HAP-1 (cell line): ENCODE results near the gene TREM1.
A peak's percentile ranks its signal among the peaks of the same experiment; 100 is the strongest.
"Not testable (repeated sequence)": the region's sequence is repeated elsewhere in the genome, so short reads cannot be mapped to it uniquely, and the experiment has no call there.

Experiments
- DNase-seq, 2 experiments: peaks; one replicate each; pipeline ENCODE4 v3.0.0-alpha.2; 2016 to 2020; ENCODE audit warnings: low spot score in 2 of 2
- H3K27me3 ChIP-seq: fragments of 250-450 bp; sonication (Bioruptor Pico); 2 replicates; pipeline ENCODE4 v1.5.1; 2020; ENCODE audit warnings: low read depth, mild to moderate bottlenecking, moderate library complexity
- H3K36me3 ChIP-seq: fragments of 250-450 bp; sonication (Bioruptor Pico); replicated peaks from 2 replicates; pipeline ENCODE4 v1.5.1; 2020; ENCODE audit warnings: mild to moderate bottlenecking
- H3K4me1 ChIP-seq: fragments of 250-450 bp; sonication (Bioruptor Pico); 2 replicates; pipeline ENCODE4 v1.5.1; 2020; ENCODE audit warnings: mild to moderate bottlenecking
- H3K4me3 ChIP-seq: fragments of 250-450 bp; sonication (Bioruptor Pico); 2 replicates; pipeline ENCODE4 v1.5.1; 2020; ENCODE audit warnings: mild to moderate bottlenecking, moderate library complexity
- H3K9me3 ChIP-seq: fragments of 250-450 bp; sonication (Bioruptor Pico); 2 replicates; pipeline ENCODE4 v1.5.1; 2020; ENCODE audit warnings: mild to moderate bottlenecking, moderate library complexity
- in situ Hi-C: fragments of 300-500 bp; cut with MboI; formaldehyde crosslinking; loops from 3 replicates; pipeline ENCODE4 v1.14.3; 2020; ENCODE audit warnings: low sequenced_read_pairs, inconsistent platforms, mixed read lengths

The TREM1 gene

GRCh38 chr6:41262401-41262800, 24.1 kb downstream of the TREM1 start:
- no peaks in the 10 kb centered on the region; the same call in 1 of the 2 replicates for H3K4me1 ChIP-seq
- no peaks in the 10 kb centered on the region; the same call in 1 of the 2 replicates for H3K9me3 ChIP-seq
- no peak overlapping the region for H3K4me3 ChIP-seq
- H3K36me3 ChIP-seq = no peaks in the 10 kb centered on the region
- no peaks in the 10 kb centered on the region for H3K27me3 ChIP-seq
- no peak for DNase-seq
- in situ Hi-C loops = no loop called here

GRCh38 chr6:41258196-41258493, 28.3 kb downstream of the TREM1 start:
- Histone ChIP-seq H3K9me3 (no peaks in the 10 kb centered on the region), H3K27me3 (no peaks in the 10 kb centered on the region), H3K4me1 (no peaks in the 10 kb centered on the region; the same call in 1 of the 2 replicates), H3K4me3 (no peak overlapping the region), H3K36me3 (no peaks in the 10 kb centered on the region)
- DNase-seq = no peak
- in situ Hi-C loops = no loop called here

- Histone ChIP-seq H3K27me3 (no peaks in the 10 kb centered on the region), H3K4me3 (no peak overlapping the region), H3K4me1 (no peaks in the 10 kb centered on the region; the same call in 1 of the 2 replicates), H3K9me3 (no peaks in the 10 kb centered on the region), H3K36me3 (no peaks in the 10 kb centered on the region)
- DNase-seq = peak in 1 of 2 experiments; percentile 21
- in situ Hi-C loops = no loop called here
Measured at GRCh38 chr6:41257369-41258195, 28.9 kb downstream of the TREM1 start.

- no peaks in the 10 kb centered on the region for H3K36me3 ChIP-seq
- in situ Hi-C loops = no loop called here
- H3K4me3 ChIP-seq = no peak overlapping the region
- H3K27me3 ChIP-seq = no peaks in the 10 kb centered on the region
- H3K4me1 ChIP-seq = no peaks in the 10 kb centered on the region; the same call in 1 of the 2 replicates
- H3K9me3 ChIP-seq = no peaks in the 10 kb centered on the region
- DNase-seq = no peak
Measured at GRCh38 chr6:41256383-41256782, 30.1 kb downstream of the TREM1 start.

- Histone ChIP-seq H3K27me3 (no peaks in the 10 kb centered on the region), H3K36me3 (no peaks in the 10 kb centered on the region), H3K4me1 (no peaks in the 10 kb centered on the region; the same call in 1 of the 2 replicates), H3K4me3 (no peak overlapping the region), H3K9me3 (no peaks in the 10 kb centered on the region)
- in situ Hi-C loops = no loop called here
- DNase-seq = no peak
Measured at GRCh38 chr6:41255638-41256246, 30.7 kb downstream of the TREM1 start.

- in situ Hi-C loops = no loop called here
- Histone ChIP-seq H3K9me3 (no peaks in the 10 kb centered on the region), H3K4me1 (no peaks in the 10 kb centered on the region; the same call in 1 of the 2 replicates), H3K27me3 (no peaks in the 10 kb centered on the region), H3K36me3 (no peaks in the 10 kb centered on the region), H3K4me3 (no peak overlapping the region)
- DNase-seq = no peak
Measured at GRCh38 chr6:41255110-41255509, 31.4 kb downstream of the TREM1 start.

GRCh38 chr6:41252401-41253169, 33.9 kb downstream of the TREM1 start:
- no peaks in the 10 kb centered on the region for H3K36me3 ChIP-seq
- H3K9me3 ChIP-seq = no peaks in the 10 kb centered on the region
- no peak for DNase-seq
- in situ Hi-C loops = no loop called here
- no peak overlapping the region for H3K4me3 ChIP-seq
- no peaks in the 10 kb centered on the region; the same call in 1 of the 2 replicates for H3K4me1 ChIP-seq
- no peaks in the 10 kb centered on the region for H3K27me3 ChIP-seq

- Histone ChIP-seq H3K4me1 (no peaks in the 10 kb centered on the region), H3K4me3 (no peak overlapping the region), H3K27me3 (no peaks in the 10 kb centered on the region), H3K36me3 (no peaks in the 10 kb centered on the region), H3K9me3 (no peaks in the 10 kb centered on the region)
- no peak for DNase-seq
- in situ Hi-C loops = no loop called here
Measured at GRCh38 chr6:41247882-41248705, 38.4 kb downstream of the TREM1 start.

- H3K27me3 ChIP-seq = no peaks in the 10 kb centered on the region
- no peaks in the 10 kb centered on the region for H3K4me1 ChIP-seq
- H3K9me3 ChIP-seq = no peaks in the 10 kb centered on the region
- in situ Hi-C loops = no loop called here
- H3K36me3 ChIP-seq = no peaks in the 10 kb centered on the region
- DNase-seq = no peak
- H3K4me3 ChIP-seq = no peak overlapping the region
Measured at GRCh38 chr6:41247288-41247865, 39.1 kb downstream of the TREM1 start.

GRCh38 chr6:41246529-41246928, 40.0 kb downstream of the TREM1 start:
- H3K4me3 ChIP-seq, H3K4me1 ChIP-seq, DNase-seq, H3K36me3 ChIP-seq, in situ Hi-C loops, H3K9me3 ChIP-seq, H3K27me3 ChIP-seq: not testable (repeated sequence)

- no peak for DNase-seq
- Histone ChIP-seq H3K36me3 (no peaks in the 10 kb centered on the region), H3K9me3 (no peaks in the 10 kb centered on the region), H3K4me3 (no peak overlapping the region), H3K4me1 (no peaks in the 10 kb centered on the region), H3K27me3 (peaks cover 49% of the 10 kb centered on the region)
- in situ Hi-C loops = no loop called here
Measured at GRCh38 chr6:41239467-41240159, 46.9 kb downstream of the TREM1 start.

- in situ Hi-C loops = no loop called here
- no peak for DNase-seq
- Histone ChIP-seq H3K4me1 (no peaks in the 10 kb centered on the region), H3K27me3 (peaks cover 58% of the 10 kb centered on the region), H3K9me3 (no peaks in the 10 kb centered on the region), H3K36me3 (no peaks in the 10 kb centered on the region), H3K4me3 (no peak overlapping the region)
Measured at GRCh38 chr6:41237128-41237527, 49.4 kb downstream of the TREM1 start.

- Histone ChIP-seq H3K36me3 (no peaks in the 10 kb centered on the region), H3K4me1 (no peaks in the 10 kb centered on the region), H3K9me3 (no peaks in the 10 kb centered on the region), H3K27me3 (peaks cover 58% of the 10 kb centered on the region), H3K4me3 (no peak overlapping the region)
- DNase-seq = no peak
- in situ Hi-C loops = no loop called here
Measured at GRCh38 chr6:41236276-41236675, 50.2 kb downstream of the TREM1 start.
